Tibial nerve (tissue), 3 donors: Measurements from ENCODE around the gene IRS1.

Source experiments
- CTCF ChIP-seq, 5 experiments: fragments of 200-600 bp in 3 of 5; fragments of 450-650 bp in 2 of 5; sonication (generic) in 3 of 5; IDR thresholded peaks; one replicate each; pipeline ENCODE4 v1.5.1; 2016 to 2019; ENCODE audit warnings: antibody characterized with exemption in 5 of 5, mild to moderate bottlenecking in 3 of 5, moderate library complexity in 2 of 5
- POLR2A ChIP-seq, 2 donors: fragments of 450-650 bp; IDR thresholded peaks; one replicate each; pipeline ENCODE4 v1.6.1; 2017; ENCODE audit warnings: antibody characterized with exemption in 2 of 2, mild to moderate bottlenecking in 2 of 2, moderate library complexity in 2 of 2

- TF ChIP-seq CTCF (IDR thresholded peaks at IDR 0.05) (no peak), POLR2A (IDR thresholded peaks at IDR 0.05) (no peak)
Measured at GRCh38 chr2:226725126-226725860, 74.3 kb downstream of the IRS1 start.
